ENCODE data around the gene MFSD12.
"Not testable (repeated sequence)": the region's sequence is repeated elsewhere in the genome, so short reads cannot be mapped to it uniquely, and the experiment has no call there.

The MFSD12 gene

GRCh38 chr19:3584036-3584802, 26.8 kb upstream of the MFSD12 start:
- DNase-seq (ENCODE audit: low read depth): not testable (repeated sequence)

DNA sequence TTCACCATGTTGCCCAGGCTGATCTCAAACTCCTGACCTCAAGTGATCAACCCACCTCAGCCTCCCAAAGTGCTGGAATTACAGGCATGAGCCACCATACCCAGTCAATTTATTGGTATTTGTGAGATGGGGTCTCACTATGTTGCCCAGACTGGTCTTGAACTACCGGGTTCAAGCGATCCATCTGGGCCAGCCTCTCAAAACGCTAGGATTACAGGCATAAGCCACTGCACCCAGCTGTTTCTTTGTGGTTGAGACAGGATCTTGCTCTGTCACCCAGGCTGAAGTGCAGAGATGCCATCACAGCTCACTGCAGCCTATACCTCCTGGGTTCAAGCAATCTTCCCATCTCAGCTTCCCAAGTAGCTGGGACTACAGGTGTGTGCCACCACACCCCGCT, 24.4 kb upstream of the MFSD12 start:
- DNase-seq (ENCODE audit: low read depth): not testable (repeated sequence)

- DNase-seq (ENCODE audit: low read depth): no peak
Measured at GRCh38 chr19:3580156-3580934, 23.0 kb upstream of the MFSD12 start.

DNA sequence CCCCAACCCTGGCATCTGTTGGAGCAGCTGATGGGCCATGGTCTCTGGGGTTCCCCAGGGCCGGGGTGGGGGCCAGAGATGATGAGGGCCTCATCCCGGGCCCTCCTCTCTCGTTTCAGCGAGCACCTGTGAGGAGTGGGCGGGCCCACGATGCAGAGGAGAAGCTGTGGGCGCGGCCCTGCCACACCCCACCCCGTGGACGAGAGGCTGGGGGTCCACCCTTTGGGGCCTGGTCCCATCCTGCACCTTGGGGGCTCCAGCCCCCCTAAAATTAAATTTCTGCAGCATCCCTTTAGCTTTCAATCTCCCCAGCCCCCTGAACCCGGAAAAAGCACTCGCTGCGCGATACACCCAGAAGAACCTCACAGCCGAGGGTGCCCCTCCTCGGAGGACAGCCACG, 21.0 kb upstream of the MFSD12 start:
- DNase-seq (ENCODE audit: low read depth): no peak

DNA sequence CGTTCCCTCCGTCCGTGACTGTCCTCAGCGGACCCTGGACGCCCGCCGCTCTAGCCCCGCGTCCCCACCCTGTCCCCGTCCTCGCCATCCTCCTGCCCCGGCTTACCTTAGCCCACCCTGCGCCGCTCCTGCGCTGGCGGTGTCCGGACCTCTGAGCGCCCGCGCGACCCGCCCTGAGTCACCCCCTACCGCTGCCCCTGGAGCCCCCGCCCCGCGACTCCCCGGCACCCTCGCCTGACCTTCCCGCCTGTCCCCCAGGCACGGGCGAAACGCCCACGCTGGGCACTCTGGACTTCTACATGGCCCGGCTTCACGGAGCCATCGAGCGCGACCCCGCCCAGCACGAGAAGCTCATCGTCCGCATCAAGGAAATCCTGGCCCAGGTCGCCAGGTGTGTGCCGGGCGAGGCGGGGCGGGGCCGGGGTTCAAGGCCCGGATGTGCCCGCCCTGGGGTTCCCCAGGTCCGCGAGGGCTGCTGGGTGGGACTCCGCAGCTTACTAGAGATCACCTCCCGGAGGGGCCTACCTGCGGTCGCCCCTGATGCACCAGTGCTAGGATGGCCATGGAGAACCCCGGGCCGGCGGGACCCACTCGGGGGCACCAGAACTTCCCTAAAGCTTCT, 20.4 kb upstream of the MFSD12 start:
- no peak for DNase-seq (ENCODE audit: low read depth)

- no peak for DNase-seq (ENCODE audit: low read depth)
Measured at GRCh38 chr19:3576696-3577443, 19.5 kb upstream of the MFSD12 start.

- DNase-seq (ENCODE audit: low read depth): no peak
Measured at GRCh38 chr19:3575949-3576673, 18.7 kb upstream of the MFSD12 start.

- no peak for DNase-seq (ENCODE audit: low read depth)
Measured at GRCh38 chr19:3575260-3575741, 17.9 kb upstream of the MFSD12 start.

GRCh38 chr19:3573858-3574637, 16.7 kb upstream of the MFSD12 start:
- DNase-seq (ENCODE audit: low read depth): peak; percentile 55

DNA sequence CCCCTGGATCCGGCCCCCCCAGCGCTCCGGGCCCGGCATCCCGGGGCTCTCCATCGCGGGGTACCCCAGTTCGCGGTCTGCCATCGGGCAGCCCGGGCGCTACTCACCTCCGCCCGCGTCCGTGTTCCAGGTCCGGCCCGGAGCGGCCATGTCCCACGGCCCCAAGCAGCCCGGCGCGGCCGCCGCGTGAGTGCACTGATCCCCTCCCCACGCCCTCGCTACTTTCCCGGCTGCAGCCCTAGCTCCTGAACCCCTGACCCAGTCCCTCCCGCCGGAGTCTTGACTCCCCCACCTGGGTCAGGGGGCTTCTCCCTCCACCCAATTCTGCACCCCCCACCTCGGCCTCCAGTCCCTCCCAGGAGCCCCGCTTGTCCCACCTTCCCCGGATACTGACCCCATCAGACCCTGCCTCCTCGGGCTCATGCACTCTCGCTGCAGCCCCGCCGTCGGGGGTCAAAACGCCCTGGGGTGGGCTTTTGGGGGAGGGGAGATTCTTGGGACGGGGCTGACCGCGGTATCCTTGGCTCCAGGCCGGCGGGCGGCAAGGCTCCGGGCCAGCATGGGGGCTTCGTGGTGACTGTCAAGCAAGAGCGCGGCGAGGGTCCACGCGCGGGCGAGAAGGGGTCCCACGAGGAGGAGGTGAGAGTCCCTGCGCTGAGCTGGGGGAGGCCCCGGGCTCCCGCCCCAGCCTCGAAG, 15.9 kb upstream of the MFSD12 start:
- DNase-seq (ENCODE audit: low read depth): no peak

DNA sequence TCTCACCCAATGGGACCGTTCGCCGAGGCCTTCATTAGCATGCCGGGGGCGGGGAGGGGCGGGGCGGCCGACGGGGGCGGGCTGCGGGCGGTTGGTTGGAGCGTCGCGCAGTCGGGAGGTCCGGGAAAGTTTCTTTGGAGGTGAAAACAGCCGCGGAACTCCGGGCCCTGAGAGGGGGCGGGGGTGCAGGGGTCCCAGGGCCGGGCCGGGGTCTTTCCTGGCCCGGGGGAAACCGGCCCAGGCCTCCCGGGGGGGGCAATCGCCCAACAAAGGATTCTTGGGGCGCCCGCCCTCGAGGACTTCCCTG, 15.4 kb upstream of the MFSD12 start, which contains the start of gene HMG20B:
HMG20B (plus strand) TSS at position 90 of the 307 bp plus-strand sequence. CDS start 366 bp downstream, outside the sequence.
- DNase-seq (ENCODE audit: low read depth): no peak

GRCh38 chr19:3572132-3572854, 14.9 kb upstream of the MFSD12 start:
- peak; percentile 99 for DNase-seq (ENCODE audit: low read depth)

- no peak for DNase-seq (ENCODE audit: low read depth)
Measured at GRCh38 chr19:3570606-3571011, 13.2 kb upstream of the MFSD12 start.

GRCh38 chr19:3570042-3570441, 12.7 kb upstream of the MFSD12 start:
- not testable (repeated sequence) for DNase-seq (ENCODE audit: low read depth)

DNA sequence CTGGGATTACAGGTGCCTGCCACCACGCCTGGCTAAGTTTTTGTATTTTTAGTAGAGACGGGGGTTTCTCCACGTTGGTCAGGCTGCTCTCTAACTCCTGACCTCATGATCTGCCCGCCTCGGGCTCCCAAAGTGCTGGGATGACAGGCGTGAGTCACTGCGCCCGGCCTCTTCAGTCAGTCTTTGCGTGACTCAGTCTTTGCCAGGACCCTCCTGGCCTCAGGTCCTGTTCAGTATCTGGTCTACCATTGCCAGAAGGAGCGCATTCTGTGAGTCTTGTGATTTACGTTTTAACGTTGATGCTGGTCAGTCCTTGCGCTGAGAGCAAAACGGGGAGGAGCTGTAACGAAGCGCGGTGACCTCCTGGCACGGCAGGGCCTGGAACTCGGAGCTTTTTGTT, 7.8 kb upstream of the MFSD12 start:
- DNase-seq (ENCODE audit: low read depth): no peak

DNA sequence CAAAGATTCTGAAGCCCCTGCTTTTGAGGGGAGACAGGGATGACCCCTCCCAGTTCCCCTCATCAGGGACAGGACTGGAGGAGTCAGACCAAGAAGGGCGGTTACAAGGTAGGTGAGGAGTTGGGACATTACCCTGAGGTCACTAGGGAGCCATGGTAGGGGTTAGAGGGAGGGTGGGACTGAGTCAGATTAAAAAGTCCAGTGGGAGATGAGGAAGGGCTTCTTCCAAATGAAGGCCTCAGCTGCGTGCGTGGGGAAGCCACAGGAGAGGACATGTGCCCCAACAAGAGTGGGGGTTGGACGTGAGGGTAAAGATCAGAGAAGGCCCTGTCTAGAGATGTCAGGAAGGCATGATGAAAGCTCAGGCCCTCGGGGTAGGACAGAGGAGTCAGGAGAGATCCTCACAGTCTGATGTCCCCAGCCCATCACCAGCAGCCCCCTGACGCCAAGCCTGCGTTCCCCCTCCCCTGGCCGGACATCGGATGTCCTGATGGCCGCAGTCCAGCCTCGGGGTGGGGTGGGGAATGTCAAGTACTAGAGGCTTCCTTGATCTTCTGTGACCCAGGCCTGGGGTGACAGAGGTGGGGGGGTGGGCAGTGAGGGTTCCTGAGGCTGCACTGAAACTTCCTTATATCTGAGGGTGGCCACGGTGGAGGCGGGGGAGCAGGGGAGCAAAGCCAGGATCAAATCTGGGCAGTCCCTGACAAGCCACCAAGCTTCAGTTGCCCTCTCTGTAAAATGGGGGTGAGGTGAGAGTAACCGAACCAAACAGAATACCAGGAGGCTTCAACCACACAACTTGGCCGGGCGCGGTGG, 6.5 kb upstream of the MFSD12 start:
- DNase-seq (ENCODE audit: low read depth): no peak

DNA sequence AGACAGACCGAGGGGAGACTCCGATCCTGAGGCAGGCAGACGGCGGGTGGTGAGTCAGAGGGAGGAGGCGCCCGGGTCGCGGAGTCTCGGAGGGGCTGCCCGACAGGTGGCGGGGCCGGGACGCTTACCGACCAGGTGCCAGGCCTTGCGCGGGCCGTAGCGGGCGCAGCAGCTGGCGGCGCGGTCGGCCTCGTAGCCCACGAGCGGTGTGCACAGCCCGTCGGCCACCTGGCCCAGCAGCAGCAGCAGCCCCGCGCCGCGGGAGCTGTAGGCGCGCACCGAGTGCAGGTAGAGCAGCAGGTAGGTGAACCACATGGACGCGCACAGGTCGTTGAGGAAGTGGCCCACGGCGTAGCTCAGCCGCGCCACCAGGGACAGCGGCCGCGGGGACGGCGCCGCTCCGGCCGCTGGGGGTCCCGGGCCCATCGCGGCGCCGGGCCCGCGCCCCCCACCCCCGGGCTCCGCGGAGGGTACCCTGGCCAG, 367 bp downstream of the MFSD12 start:
- DNase-seq (ENCODE audit: low read depth): peak; percentile 48

DNA sequence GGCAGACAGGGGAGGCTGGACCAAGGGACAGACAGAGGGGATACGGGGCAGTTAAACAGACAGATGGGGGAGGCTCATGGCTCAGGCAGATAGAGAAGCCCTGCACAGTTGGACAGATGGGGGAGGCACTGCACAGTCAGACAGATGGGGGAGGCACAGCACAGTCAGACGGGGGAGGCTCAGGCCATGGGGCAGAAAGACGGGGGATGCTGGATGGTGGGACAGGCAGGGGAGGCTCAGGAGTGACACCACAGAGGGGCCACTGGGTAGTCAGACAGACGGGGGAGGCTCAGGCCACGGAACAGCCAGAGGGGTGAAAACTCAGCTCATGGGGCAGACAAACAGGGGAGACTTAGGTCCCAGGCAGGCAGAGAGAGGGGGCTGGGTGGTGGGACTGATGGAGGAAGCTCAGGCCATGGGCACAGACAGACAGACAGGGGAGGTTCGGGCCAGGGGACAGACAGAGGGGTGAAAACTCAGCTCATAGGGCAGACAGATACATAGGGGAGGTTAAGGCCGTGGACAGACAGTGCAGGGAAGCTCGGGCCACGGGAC, 886 bp downstream of the MFSD12 start:
- no peak for DNase-seq (ENCODE audit: low read depth)
